Measurements from ENCODE around the gene YTHDF2.
"Not testable (repeated sequence)": the region's sequence is repeated elsewhere in the genome, so short reads cannot be mapped to it uniquely, and the experiment has no call there.

The YTHDF2 gene

DNA sequence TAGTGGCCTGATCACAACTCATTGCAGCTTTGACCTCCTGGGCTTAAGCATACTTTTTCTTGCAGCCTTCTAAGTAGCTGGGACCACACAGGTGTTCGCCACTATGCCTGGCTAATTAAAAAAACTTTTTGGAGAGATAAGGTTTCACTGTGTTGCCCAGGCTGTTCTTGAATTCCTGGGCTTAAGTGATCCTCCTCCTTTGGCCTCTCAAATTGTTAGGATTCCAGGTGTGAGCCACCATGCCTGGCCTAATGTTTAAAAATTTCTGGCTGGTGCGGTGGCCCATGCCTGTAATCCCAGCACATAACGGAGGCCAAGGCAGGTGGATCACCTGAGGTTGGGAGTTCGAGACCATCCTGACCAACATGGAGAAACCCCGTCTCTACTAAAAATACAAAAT, 24.4 kb downstream of the YTHDF2 start:
- DNase-seq = no peak

DNA sequence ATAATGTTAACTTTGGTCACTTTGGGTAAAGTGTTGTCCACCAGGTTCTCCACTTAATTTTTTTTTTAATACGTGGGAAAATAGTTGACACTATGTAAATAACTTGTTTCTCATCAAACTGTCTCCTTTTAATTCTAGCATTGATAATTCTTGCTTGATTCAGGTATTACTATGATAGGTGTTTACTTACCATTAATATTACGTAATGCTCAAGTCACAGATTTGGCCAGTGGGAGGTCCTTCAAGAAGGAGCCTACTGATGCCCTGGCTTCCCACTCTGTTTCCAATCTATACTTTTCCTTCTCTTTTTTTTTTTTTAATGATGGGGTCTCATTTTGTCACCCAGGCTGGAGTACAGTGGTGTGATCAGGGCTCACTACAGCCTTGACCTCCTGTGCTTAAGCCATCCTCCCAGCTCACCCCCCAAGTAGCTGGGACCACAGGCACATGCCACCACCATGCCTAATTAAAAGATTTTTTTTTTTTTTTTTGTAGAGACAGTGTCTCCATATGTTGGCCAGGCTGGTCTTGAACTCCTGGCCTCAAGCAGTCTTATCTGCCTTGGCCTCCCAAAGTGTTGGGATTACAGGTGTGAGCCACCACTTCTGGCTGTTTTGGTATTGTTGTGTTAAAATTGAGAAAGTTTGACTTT, 29.9 kb downstream of the YTHDF2 start:
- no peak for DNase-seq

DNA sequence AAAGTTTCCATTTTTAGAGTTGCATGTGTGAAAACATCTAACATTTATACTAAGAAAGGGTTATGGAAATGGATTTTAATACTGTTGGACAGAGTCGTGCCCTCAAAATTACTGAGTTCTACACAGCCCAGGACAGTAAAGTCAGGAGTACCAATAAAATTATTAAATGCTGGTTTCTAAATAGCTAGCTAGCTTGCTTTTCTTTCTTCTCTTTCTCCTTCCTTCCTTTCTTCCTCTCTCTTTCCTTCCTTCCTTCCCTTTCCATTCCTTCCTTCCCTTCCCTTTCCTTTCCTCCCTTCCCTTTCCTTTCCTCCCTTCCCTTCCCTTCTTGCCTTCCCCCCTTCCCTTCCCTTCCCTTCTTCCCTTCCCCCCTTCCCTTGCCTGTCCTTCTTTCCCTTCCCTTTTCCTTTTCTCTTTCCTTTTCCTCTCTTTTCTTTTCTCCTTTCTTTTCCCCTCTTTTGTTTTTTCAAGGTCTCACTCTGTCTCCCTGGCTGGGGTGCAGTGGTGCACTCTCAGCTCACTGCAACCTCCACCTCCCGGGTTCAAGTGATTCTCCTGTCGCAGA, 33.9 kb downstream of the YTHDF2 start:
- DNase-seq = no peak

DNA sequence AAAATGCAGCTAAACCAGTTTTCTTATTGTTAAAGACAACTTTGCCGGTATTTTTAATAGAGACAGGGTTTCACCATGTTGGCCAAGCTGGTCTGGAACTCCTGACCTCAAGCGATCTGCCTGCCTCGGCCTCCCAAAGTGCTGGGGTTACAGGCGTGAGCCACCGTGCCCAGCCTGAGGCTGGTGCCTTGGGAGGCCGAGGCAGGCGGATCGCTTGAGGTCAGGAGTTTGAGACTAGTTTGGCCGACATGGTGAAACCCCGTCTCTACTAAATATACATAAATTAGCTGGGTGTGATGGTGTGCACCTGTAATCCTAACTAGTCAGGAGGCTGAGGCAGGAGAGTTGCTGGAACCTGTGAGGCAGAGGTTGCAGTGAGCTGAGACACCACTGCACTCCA, 35.2 kb downstream of the YTHDF2 start:
- not testable (repeated sequence) for DNase-seq

DNA sequence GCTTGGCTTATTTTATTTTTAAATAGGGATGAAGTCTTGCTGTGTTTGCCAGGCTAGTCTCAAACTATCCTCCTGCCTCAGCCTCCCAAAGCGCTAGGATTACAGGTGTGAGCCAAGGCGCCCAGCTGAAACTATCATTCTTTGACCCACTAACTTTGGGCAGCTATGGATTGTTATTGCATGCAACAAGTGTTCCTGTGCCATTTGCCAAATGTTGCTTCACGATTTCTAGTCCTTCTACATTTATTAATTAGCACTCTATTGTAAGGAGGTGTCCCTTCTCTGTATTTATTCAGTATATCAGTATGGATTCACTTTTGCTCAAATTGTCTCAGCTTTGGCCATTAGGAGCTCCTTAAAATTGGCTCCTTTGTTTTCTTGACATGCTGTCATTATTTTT, 36.4 kb downstream of the YTHDF2 start:
- DNase-seq = no peak

DNA sequence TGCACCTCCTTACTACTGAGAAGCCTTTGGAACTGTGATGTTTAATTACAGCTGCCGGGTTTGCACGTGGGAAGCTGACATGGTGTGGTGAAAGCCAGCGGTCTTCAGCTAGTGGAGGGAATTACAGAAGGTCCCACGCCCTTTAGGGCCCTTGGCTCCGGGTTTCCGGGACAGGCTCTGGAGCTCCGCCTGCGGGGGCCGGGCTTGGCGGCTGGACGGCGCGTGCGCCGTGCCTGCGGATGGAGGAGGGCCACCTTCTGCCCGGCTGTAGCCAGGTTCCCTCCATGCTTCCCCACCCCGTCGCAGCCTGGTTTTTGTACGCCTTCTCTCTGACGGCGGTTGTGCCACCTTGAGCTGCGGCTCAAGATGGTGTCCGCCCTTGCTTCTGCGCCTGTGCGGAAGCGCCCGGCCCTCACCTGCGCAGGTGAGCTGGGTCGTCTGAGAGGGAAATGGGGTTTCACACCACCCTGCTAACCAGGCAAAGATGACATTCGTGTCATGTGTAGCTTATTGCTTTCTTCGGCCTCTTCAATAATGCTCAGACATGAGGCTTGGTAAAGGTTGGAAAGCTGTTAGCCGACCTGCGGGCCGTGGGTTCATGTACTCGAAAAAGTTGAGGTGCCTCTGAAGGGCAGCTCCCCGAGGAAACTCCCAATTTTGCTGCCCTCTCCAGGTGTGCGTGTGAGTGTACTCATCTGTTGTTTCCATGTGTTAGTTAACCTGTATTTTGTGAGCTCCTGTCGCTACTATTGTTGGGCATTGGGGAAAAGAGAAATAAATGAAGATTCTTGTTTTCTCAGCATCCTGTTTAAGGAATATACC, 38.6 kb downstream of the YTHDF2 start:
- no peak for DNase-seq

DNA sequence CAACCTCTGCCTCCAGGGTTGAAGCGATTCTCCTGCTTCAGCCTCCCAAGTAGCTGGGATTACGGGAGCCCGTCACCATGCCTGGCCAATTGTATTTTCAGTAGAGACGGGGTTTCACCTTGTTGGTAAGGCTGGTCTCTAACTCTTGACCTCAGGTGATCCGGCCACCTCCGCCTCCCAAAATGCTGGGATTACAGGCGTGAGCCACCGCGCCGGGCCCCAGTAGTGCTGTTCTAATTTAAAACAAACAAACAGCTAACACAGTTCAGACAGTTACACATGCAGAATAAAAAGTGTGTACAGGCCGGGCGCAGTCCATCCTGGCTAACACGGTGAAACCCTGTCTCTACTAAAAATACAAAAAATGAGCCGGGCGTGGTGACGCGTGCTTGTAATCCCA, 39.6 kb downstream of the YTHDF2 start:
- no peak for DNase-seq

DNA sequence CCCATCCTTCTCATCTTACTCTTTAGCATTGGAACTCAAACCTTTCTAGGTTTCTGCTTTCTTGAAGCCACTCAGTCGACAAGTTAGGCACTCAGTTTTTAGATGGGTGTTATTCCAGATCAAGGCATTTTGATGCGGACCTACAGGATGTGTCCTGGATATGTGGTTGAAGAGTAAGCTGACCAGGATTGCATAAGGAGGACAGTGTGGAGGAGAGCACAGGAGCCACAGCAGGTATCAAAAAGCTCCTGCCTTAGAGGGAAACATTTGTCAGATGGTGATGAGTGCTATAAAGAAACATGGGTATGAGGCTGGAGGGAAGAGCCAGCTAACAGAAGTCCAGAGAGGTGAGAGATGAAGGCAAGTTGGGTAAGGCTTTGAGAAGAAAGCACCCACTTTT, 41.3 kb downstream of the YTHDF2 start:
- no peak for DNase-seq

DNA sequence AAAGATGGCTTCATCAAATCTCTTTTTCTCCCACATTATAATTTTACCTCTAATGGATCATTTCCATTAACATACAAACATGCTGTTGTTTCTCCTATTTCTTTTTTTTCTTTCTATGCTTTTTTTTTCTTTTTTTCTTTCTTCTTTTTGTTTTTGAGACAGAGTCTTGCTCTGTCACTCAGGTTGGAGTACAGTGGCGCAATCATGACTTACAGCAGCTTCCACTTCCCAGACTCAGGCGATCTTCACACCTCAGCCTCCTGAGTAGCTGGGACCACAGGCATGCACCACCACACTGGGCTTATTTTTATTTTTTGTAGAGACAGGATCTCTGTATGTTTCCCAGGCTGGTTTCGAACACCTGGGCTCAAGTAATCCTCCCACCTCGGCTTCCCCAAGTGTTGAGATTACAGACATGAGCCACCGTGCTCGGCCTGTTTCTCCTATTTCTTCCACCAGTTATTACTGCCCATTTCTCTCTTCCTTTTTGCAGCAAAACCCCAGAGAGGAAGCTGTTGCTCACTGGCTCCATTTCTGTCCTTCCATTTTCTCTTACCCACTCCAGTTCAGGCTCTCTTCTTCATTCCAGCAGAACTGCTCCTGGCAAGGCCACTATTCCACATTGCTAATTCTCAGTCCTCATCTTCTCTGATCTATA, 43.1 kb downstream of the YTHDF2 start:
- no peak for DNase-seq

DNA sequence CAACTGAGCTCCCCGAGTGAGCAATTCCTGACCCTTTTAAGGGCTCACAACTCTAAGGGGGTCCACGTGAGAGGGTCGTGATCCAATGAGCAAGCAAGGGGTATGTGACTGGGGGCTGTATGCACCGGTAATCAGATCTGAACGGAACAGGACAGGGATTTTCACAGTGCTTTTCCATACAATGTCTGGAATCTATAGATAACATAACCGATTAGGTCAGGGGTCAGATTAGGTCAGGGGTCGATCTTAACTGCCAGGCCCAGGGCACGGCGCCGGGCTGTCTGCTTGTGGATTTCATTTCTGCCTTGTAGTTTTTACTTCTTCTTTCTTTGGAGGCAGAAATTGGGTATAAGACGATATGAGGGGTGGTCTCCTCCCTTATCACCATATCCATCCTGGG, 44.6 kb downstream of the YTHDF2 start:
- DNase-seq = no peak

DNA sequence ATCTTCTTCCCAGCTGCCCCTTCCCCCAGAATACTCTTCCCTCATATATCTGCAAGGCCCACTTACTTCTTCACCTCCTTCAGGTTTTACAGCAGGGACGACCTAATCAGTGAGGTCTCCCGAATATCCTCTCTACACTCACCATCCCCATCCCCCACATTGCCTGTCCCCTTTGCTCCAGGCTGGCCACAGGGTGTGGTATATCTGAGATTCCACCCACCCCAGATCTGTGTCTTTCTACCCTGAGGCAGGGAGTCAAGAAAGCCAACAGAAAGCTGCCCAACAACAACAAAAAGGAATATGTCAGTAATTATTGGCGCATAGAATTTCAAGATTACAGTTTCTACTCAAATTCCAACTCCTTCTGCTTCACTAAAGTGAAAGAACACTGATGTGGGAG, 45.3 kb downstream of the YTHDF2 start:
- DNase-seq = no peak

DNA sequence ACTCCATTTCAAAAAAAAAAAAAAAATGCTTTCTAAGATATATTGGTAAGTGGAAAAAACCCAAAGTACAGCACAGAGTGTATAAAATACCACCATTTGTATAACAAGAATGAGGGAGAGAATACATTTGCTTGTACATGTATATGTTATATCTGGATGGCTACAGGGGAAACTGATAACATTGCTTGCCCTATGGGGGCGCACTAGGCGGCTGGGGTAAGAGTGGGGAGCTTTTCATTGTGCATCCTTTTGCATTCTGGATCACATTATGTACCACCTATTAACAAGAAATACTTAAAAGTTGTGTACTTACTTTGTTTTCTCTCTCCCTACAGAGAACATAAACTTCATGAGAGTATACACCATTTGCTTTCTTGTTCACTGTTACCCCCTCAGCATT, 46.6 kb downstream of the YTHDF2 start:
- DNase-seq = no peak

DNA sequence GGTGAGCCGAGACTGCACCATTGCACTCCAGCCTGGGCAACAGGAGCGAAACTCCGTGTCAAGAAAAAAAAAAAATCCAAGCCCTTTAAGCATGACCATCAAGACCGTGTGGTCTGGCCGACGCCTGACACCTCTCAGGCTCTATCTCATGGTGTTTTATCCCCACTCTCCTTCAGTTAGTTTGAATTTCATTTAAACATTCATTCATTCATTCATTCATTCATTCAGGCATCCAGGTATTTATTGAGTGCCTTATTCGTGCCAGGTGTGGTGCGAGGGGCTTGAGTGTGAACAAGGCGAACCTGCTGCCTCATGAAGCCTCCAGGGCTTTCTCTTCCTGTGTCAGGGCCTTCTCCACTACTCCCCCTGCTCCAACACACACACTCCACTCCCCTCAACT, 52.7 kb downstream of the YTHDF2 start:
- no peak for DNase-seq

DNA sequence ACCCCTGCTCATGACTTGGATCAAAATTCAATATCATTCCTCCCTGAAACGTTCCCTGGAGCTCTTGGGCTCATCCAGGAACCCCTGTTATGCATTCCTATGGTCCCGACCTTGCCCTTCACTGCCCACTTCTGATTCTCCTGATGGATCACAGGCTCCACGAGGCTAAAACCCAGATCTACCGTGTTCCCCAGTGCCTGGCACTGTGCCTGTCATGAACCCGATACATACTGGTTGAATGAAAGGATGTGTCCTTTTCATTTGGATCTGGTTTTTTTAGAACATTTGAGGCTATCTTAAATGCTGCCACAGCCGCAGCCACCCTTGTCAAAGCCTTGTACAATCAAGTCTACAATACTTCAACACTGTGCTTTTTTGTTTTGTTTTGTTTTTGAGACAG, 53.1 kb downstream of the YTHDF2 start:
- DNase-seq = no peak

DNA sequence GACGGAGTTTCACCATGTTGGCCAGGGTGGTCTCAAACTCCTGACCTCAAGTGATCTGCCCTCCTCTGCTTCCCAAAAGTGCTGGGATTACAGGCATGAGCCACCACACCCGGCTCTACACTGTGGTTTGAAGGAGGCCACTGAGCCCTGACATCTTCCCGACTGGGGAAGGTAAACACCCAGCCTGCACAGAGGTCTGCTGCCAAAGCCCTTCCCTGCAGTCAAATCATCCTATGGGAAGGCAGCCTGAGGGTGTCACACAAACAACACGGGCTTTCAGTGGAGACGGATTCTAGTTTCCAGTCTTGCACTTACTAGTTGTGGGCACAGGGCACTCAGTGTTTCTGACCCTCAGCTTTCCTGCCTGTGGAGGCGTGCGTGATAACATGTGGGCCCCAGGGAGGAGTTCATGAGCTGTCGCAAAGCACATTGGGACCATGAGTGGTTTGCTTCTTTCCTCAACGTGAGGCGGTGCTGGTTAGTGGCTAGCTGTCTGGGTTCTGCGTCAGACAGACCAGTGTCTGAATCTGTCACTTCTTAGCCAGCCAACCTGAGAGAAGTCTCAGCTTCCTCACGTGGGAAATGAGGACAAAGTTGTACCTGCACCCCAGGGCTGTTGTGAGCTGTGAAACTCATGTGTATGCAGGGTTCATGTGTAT, 53.8 kb downstream of the YTHDF2 start:
- DNase-seq = no peak

DNA sequence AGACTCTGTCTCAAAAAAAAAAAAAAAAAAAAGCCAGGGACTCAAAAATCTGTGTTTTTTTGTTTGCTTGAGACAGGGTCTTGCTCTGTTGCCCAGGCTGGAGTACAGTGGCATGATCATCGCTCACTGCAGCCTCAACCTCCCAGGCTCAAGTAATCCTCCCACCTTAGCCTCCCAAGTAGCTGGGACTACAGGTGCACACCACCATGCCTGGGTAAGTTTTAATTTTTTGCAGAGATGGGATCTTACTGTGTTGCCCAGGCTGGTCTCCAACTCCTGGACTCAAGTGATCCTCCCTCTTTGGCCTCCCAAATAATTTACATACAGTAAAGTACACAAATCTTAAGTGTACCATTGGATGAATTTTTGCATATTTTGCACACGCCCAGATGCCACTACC, 55.2 kb downstream of the YTHDF2 start:
- not testable (repeated sequence) for DNase-seq

DNA sequence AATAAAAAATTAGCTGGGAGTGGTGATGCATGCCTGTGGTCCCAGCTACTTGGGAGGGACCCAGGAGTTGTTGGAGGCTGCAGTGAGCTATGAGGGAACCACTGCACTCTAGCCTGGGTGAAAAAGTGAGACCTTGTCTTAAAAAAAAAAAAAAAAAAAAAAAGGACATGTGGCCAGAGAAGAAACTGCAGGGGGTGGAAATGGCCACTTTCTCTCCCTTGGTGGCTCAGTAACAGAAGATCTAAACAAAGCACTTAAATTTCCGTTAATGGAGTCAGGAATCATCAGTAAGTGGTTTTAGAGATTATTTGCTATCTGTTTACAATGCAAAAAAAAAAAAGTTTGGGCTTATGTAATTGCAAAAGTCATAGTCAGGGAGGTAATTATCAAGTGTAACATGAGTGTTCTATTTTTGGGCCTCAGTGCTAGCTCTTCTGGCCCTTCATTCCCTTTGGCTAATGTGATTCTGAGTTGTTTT, 55.9 kb downstream of the YTHDF2 start:
- DNase-seq = no peak

DNA sequence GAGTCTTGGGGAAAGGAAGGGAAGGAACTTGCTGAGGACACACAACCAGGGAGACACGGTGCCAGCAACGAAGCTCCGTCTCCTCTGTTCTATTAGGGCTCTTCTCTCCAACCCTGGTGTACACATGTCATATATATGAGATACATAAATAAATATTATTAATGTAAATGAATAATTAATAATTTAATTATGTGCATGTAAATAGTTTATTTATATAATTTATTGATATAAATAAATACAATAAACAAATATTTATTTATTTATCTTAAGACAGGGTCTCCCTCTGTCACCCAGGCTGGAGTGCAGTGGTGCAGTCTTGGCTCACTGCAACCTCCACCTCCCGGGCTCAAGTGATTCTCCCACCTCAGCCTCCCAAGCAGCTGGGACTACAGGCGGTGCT, 57.8 kb downstream of the YTHDF2 start:
- DNase-seq = not testable (repeated sequence)

DNA sequence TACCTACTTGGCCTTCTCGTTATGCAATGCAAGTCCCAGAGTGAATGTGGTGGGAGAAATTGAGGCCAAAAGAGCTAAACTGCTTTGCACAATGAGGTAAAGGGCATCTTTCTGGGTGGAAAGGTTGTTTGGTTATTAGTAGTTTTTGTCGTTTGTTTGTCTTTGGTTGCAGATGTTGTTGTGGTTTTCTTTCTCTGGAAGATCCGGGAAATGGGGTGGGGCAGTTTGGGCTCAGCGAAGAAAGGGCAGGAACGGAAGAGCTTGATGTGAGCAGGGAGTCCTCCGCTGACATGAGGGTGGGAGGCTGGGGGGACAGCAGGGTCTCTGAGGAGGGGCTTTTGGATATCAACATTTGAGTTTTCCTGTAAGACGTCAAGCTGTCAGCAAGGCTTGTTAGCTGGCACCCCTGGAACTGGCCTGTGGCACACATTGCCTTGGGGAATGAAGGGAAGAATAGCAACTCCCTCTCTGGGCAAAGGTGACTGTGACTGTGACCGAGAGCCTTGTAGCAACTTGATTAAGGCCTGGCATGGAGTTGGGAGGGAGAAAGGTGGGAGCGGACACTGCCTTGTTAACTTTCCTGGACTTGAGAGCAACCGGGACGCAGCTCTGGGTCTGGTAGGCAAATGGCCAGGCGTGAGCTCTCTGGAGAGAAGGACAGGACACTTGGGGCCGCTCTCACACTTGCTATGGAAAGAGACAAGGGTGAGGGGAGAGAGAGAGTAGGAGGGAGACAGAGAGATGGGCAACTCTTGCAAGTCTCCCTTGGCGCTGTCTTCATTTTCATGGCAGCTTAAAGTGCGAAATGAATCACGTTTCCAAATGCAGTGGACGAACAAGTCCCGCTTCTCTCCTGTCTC, 59.8 kb downstream of the YTHDF2 start:
- no peak for DNase-seq

DNA sequence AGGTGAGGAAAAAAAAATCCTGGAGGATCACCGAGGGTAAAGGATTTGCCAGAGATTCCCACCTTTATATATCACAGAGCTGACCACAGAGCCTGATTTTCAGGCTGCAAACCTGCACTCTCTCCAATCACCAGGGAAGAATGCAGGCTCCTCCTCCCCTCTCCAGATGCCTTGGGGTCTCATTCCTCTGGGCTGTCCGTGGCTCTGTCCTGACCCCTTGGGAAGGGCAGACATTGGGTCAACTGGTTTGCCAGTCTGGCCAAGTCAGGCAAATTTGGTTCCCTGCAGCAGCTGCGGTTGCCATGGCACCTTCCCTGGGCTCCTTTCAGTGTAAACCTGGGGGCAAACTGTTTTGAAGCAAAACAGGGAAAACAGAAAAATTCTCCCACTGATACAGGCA, 63.6 kb downstream of the YTHDF2 start:
- no peak for DNase-seq

DNA sequence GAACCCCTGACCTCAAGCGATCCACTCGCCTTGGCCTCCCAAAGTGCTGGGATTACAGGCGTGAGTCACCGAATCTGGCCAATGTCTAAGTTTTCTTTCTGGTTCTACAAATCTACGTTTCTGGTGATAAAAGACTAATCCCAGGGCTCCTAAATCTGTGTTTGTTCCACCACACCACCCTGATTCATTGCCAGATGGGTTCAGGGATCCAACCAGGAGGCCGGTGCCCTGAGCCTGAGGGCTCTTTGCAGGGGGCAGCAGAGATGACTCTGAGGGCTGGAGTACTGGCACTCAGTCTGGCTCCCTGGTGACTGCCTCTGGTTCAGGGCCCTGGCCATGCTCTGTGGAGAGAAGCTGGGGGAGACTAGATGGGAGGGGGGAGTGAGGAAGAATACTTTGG, 64.7 kb downstream of the YTHDF2 start:
- DNase-seq = no peak

DNA sequence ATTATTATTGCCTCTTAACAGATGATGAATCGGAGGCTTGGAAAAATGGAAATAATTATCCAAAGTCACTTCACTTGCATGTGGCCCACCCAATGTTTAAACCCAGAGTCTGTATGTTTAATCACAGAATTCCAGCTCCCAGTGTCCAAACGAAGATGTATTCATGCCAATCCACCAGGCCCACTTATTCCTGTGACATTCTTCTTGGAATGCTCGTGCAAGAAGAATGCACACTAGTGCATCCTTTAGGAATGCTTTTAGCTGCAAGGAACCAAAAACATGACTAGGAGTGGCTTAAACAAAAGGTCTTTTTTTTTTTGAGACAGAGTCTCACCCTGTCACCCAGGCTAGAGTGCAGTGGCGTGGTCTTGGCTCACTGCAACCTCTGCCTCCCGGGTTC, 66.3 kb downstream of the YTHDF2 start:
- no peak for DNase-seq
